GM21825 (cell line): ENCODE data around the gene DIP2C.

ENCODE experiments used
- ATAC-seq: cut with Tn5 transposase; IDR thresholded peaks from one replicate; pipeline ENCODE4 v1.9.1; 2021; ENCODE audit warnings: mild to moderate bottlenecking, moderate library complexity; ENCODE audit not compliant: unreplicated experiment

DIP2C gene

DNA sequence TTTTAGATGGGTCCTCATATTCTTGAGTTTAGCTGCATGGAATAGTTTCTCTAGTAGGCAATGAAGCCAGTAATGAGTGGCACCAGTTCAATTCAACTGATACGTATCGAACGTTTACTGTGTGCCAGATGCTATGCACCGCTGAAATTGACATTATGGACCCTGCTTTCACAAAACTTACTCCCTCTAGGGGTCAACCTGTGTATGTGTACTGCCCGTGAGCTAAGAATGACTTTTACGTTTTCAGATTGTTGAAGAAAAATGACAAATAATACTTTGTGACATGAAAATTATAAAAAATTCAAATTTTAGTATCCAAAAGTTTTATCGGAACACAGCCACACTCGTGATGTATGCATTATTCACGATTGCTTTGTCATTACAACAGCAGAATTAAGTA, 458.7 kb downstream of the DIP2C start:
- ATAC-seq, result no peak

GRCh38 chr10:228366-228765, 461.1 kb downstream of the DIP2C start:
- no peak for ATAC-seq

- no peak for ATAC-seq
Observed at GRCh38 chr10:227014-227413, 462.5 kb downstream of the DIP2C start.

DNA sequence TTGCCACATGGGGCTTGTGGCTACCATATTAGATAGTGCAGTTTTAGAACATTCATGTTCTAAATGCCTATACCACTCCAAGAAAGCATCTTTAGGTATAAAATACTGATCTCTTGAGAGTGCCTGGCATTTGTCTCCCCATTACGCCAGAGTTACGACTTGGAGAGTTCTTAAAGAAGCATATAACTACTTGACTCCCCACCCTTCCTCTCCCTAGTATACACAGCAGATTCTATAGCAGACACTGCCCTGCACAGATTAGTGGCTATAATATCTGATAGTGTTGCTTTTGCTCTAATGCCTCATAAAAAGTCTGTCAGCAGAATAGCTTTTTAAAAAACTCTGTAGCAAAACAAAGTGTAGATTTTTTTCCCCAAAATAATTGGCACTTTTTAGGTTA, 463.4 kb downstream of the DIP2C start:
- no peak for ATAC-seq

DNA sequence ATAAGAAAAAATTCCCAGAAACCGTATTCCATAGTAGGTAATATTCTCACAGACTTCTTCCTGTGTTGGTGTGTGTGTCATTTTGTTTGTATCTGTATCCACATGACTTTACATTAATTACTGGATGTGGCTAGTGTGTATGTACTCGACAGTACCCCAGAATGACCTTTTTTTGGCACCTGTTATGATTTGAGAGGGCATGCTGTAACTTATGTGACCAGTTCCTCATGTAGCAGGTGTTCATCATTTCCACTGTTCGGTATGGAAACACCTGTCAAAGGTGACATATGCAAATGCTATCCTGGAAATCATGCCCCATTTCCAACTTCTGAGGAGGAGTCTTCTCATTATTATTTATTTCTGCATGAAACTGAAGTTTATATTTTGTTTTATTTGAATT, 464.9 kb downstream of the DIP2C start:
- ATAC-seq, result no peak
